ENCODE data around the gene CCDC77.
"Not testable (repeated sequence)": the region's sequence is repeated elsewhere in the genome, so short reads cannot be mapped to it uniquely, and the experiment has no call there.

Gene CCDC77

GRCh38 chr12:401235-402028 lies at the start of gene CCDC77:
CCDC77 (plus strand) TSS chr12:401644; CDS start chr12:409384, 7,740 bp downstream.
- peak; percentile 98 for DNase-seq

- DNase-seq = no peak
Observed at GRCh38 chr12:356276-356988, 45.0 kb upstream of the CCDC77 start.

- DNase-seq = no peak
Observed at GRCh38 chr12:359091-359490, 42.4 kb upstream of the CCDC77 start.

- no peak for DNase-seq
Observed at GRCh38 chr12:366820-367219, 34.6 kb upstream of the CCDC77 start.

- no peak for DNase-seq
Observed at GRCh38 chr12:367972-368371, 33.5 kb upstream of the CCDC77 start.

- DNase-seq = not testable (repeated sequence)
Observed at GRCh38 chr12:370739-371485, 30.5 kb upstream of the CCDC77 start.

GRCh38 chr12:386651-387050 lies 14.8 kb upstream of the CCDC77 start:
- DNase-seq = no peak

GRCh38 chr12:388012-388411 lies 13.4 kb upstream of the CCDC77 start:
- no peak for DNase-seq

GRCh38 chr12:388541-389141 lies 12.8 kb upstream of the CCDC77 start:
- no peak for DNase-seq

- DNase-seq = peak; percentile 97
Observed at GRCh38 chr12:389142-390096, 12.0 kb upstream of the CCDC77 start, which contains the start of gene KDM5A. KDM5A (minus strand) TSS chr12:389320; CDS start chr12:389091, 229 bp downstream.

- no peak for DNase-seq
Observed at GRCh38 chr12:400828-401227, 616 bp upstream of the CCDC77 start.

- DNase-seq = no peak
Observed at GRCh38 chr12:402029-402389, 565 bp downstream of the CCDC77 start.

- no peak for DNase-seq
Observed at GRCh38 chr12:414859-415258, 13.4 kb downstream of the CCDC77 start.

- no peak for DNase-seq
Observed at GRCh38 chr12:418432-418831, 17.0 kb downstream of the CCDC77 start.

GRCh38 chr12:422526-422925 lies 21.1 kb downstream of the CCDC77 start:
- DNase-seq = no peak

- not testable (repeated sequence) for DNase-seq
Observed at GRCh38 chr12:435737-436136, 34.3 kb downstream of the CCDC77 start.

- DNase-seq = peak; percentile 69
Observed at GRCh38 chr12:442235-442884, 40.9 kb downstream of the CCDC77 start.

- no peak for DNase-seq
Observed at GRCh38 chr12:447141-447540, 45.7 kb downstream of the CCDC77 start.

GRCh38 chr12:449203-449602 lies 47.8 kb downstream of the CCDC77 start:
- DNase-seq = no peak

- DNase-seq = no peak
Observed at GRCh38 chr12:450438-450837, 49.0 kb downstream of the CCDC77 start.

GRCh38 chr12:452667-453210 lies 51.3 kb downstream of the CCDC77 start:
- peak; percentile 81 for DNase-seq
